ENCODE results near the gene VRK3.
A peak's percentile ranks its signal among the peaks of the same experiment; 100 is the strongest.

The VRK3 gene

DNA sequence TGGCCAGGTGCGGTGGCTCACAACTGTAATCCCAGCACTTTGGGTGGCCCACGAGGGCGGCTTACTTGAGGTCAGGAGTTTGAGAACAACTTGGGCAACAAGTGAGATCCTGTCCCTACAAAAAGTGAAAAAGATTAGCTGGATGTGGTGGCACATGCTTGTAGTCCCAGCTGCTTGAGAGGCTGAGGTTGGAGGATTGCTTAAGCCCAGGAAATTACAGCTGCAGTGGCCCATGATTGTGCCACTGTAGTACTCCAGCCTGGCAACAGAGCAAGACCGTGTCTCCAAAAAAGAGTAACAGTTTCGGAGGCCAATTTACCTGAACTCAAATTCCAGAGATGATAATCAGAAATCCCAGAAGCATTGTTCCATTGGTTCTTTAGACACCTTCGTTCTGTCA lies 5.1 kb upstream of the VRK3 start:
- no peak for DNase-seq

DNA sequence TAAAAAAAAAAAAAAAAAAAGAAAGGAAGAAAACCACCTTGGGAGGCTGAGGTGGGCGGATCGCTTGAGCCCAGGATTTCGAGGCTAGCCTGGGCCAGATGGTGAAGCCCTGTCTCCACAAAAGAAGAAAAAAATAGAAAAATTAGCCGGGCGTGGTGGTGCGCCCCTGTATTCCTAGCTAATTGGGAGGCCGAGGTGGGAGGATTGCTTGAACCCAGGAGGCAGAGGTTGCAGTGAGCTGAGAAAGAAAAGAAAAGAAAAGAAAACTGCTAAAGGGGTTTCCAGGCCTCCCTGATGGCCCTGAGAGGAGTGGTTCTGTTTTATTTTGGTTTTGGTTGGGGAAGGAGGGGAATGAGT lies 1.4 kb upstream of the VRK3 start:
- DNase-seq: no peak

DNA sequence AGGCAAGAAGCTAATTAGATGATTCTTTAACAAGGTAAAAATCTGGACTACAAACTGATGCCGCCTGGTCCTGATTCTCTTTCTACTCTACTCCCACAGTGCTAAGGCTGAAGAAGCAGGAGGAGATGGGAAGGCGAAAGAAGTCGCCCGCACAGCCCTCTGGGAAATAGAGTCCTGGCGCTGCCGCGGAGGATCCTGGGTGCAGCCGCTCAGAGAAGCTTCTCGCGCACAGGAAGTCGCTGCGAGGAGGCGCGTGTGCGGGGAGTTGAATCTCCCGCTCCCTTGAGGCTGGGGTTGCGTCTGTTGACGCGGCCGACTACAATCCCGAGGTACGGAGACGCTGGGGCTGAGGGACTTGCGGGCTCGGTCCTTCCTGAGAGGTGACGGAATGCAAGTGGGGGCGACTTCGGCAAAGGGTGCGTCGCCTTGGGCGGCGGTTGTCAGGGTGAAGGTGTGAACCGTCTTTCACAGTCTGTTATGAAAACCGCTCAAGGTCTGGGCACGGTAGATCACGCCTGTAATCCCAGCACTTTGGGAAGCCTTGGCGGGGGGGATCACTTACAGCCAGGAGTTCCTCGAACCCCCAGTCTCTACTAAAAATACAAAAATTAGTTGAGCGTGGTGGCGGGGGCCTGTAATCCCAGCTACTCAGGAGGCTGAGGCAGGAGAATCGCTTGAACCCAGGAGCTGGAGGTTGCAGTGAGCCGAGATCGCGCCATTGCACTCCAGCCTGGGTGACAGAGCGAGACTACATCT lies 800 bp upstream of the VRK3 start, which contains the start of gene ZNF473:
TSS of gene ZNF473 (plus strand) at position 212 of the 756 bp plus-strand sequence. CDS start 5,078 bp downstream, outside the sequence.
- DNase-seq: peak; percentile 61 to 100 (median 91)

DNA sequence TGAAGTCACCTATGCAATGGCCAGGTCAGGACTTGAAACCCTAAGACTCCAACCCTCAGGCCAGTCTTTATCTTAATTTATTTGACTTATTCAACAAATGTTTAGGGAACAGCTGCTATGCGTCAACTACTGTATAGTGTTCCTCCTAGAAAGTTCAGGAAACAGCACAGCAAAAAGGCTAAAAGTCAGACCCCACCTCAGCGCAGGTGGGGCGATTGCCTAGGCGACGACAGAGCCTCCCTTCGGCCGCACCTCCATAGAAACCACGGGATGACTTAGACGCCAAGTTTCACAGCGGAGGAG lies 502 bp downstream of the VRK3 start:
- no peak for DNase-seq

DNA sequence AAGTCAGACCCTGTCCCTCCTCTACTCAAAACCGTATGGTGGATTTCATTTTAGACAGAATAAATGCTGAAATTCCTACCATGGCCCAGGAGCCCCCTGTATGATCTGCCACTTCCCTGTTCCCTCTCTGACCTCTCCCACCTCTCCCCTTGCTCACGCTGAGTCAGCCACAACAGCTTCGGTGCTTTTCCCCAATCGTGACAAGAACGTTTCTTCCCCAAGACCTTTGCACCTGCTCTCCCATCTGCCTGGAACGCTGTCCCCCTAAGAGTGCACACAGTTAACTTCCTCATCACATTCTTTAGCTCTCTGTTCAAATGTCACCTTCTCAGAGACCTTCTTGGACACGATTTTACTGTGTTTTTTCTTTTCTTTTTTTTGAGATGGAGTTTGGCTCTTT lies 2.3 kb downstream of the VRK3 start:
- DNase-seq: no peak

DNA sequence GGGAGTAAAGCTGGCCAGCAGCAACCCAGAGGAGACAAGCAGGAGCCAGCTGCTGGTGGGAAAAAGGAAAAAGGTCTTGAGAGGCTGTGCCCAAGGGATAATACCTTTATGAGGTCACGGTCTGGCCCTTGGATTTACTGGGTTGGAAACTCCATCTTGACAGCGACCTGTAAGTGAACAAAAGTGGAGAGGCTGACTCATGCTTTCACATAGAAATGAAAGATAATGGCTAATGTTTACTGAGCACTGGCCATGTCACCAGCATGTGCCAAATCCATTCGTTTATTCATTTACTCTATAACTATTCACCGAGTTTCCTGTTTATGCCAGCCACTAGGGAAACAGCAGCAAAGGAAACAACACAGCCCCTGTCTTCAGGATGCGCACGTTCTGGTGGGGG lies 4.7 kb downstream of the VRK3 start:
- no peak for DNase-seq

DNA sequence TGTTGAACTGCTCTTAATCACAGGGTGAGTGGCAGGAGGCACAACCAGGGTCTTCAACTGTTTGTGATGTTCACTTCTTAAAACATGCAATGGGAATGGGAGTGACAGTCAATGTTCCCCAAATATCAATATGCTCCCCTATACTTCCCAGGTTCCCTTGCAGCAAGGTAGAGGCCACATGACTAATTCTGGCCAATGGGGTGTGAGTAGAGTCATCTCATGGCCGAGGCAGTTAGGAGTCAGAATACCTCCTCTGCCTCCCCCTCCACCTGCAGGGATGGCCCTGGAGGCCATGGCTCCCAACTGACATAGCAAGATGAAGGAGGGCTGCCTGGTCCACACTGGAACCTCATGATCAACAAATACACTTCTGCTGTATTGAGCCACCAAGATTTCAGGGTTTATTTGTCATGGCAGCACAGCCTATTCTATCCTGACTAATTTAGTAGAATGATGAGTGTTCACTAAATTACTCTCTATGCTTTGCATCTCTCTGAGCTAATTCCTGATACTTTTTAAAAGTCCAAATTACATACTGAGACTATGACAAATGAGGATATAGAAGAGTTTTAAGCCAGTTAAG lies 8.9 kb downstream of the VRK3 start:
- no peak for DNase-seq

DNA sequence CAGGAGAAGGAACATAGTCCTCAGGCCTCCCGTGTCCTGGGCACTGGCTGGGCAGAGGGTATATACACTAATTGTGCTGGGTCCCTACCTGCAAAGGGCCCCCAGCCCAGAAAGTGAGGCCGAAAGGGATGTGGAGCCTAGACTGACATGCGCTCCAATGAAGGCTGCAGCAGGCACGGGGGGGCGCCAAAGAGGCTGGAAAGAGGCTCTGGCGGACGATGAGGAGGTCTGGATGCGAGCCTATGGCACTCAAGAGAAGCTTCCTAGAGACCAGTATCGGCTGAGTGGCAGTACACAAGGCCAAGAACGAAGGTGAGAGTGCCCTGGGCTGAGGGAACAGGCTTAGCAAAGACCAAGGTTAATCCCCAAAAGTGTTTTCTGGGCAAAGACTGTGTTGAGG lies 16.6 kb downstream of the VRK3 start:
- DNase-seq: no peak

DNA sequence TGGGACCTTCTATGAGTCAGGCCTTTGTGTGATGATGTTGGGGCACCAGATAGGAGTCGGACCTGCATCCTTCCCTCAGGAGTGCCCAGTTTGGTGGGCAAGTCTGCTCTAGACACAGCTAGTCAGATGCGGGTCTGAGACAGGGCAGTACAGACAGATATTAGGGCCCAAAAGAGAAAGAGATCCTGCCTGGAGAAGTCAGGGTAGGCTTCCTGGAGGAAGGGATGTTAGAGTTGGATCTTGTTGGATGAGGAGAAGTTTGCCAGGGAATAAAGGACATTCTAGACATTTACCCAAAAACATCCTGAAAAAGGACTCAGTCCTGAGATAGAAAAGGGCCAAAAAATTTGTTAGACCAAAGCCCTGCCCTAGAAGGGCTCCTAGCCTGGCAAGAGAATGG lies 17.2 kb downstream of the VRK3 start:
- DNase-seq: no peak

DNA sequence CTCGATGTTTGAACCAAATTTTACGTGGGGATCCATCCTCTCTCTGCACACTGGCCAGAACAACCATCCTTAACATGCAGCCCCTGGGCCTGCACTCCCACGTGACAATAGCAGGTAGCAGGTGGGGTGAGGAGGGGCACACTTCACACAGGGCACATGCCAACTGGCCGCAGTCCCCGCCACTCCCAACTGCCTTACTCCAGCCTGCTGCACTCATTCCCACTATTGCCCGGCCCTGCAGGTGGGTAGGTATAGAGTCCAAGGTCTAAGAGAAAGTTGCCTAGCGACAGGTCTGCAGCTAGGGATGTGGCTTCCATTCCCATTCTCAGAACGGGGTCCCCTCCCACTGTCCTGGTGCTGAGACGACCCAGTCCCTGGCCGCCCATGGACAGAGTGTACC lies 18.0 kb downstream of the VRK3 start:
- no peak for DNase-seq

DNA sequence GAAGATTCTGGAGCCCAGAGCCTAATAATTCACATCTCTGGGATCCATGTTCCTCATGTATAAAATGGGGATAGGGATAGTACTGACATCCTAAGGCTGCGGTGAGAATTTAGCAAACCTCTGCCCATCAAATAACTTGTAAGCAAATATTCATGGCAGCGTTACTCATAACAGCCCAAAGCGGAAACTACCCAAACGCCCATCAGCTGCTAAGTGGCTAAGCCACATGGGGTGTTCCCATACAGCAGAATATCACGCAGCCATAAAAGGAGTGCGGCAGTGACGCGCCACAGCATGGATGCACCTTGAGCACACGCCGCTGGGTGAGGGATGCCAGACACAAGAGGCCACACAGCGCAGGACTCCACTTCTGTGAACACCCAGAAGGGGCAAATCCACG lies 19.7 kb downstream of the VRK3 start:
- no peak for DNase-seq

DNA sequence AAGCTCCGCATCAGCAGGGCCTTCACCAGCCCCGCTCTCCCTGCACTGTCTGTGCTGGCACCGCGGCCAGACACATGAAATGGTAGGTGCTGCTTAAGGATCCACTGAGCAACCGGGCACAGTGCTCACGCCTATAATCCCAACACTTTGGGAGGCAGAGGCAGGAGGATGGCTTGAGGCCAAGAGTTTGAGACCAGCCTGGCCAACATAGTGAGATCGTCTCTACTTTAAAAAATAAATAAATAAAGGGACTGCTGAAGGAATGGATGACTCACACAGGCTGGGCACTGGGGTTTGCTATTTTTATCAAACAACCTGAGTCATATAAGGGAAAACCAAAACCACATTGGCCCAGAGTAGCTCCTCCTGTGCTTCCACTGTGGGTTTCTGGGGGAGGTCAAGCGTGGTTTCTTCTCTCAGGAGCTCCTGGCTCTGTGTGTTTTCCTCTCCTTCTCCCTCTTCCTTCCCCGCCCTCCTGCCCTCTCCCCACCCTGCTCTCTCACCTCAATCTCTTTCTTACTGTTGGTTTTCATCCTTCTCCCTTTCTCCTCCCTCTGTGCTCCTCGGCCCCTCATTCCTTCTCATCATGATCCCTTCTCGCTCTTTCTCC lies 21.3 kb downstream of the VRK3 start:
- DNase-seq: peak in 2 of 51 donors; percentile 9 to 19

DNA sequence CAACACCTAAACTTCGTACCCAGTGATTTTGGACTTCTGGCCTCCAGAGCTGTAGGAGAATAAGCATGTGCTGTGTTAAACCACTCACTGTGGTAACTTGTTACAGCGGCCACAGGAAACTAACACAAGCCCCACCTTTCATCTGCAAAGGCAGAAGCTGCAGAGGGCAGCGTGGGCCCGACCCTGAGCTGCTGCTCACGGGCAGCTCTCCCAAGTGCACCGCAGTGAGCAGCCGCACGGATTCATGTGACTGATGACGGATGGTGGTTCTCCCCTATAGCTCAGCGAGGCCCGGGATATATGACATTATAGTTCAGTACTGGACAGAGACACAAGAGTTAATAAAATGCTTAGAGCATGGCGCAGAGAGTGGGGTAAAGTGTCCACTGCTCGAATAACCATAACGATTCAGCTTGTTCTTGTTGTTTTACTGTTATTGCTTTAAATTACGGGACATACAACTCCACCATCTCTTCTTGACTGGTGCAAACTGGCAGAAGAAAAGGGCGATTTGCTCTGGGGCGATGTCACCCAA lies 21.9 kb downstream of the VRK3 start:
- no peak for DNase-seq

DNA sequence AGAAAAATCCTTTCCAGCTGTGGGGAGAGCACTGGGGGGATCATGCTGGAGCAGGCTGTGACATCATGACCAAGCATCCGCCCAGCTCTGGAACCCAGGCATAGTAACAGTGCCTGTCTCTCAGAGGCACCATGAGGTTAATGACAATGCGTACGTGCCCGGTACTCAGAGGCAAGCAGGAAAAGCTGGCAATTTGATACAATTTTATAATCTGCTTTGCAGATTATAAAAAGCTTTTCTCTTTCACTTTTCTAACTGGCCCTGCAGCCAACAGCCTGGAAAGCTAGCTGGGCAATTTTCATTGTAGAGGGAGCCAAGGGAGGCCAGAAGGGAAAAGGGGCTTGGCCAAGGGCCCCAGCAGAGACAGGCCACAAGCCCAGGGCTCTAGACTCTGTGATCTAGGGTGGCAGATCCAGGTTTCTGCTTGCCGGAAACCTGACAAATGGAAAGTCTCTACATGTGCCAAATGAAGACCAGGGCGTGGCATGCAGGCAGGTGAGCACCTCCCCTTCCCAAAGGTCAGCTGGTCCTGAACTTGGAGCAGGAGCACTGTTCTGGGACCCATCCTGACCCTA lies 22.7 kb downstream of the VRK3 start:
- peak in 3 of 51 donors; percentile 7 to 14 (median 7) for DNase-seq

DNA sequence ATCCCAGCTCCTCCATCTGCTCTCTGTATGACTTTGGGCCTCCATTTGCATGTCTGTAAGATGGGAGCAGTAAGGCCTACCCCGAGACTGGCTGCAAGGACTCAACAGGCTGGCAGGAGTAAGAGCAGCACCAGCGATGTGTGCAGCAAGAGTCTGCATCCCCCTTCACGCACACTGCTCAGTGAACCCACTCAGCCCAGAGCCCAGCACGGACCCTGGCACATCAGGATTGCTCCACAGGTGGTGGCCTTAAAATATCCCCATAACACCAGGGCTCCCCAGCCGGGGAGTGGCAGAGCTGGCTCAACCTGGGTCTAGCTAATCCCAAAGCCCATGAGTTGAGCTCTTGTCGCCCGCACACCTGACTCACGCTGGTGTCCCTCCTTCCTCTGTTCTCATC lies 23.4 kb downstream of the VRK3 start:
- no peak for DNase-seq

DNA sequence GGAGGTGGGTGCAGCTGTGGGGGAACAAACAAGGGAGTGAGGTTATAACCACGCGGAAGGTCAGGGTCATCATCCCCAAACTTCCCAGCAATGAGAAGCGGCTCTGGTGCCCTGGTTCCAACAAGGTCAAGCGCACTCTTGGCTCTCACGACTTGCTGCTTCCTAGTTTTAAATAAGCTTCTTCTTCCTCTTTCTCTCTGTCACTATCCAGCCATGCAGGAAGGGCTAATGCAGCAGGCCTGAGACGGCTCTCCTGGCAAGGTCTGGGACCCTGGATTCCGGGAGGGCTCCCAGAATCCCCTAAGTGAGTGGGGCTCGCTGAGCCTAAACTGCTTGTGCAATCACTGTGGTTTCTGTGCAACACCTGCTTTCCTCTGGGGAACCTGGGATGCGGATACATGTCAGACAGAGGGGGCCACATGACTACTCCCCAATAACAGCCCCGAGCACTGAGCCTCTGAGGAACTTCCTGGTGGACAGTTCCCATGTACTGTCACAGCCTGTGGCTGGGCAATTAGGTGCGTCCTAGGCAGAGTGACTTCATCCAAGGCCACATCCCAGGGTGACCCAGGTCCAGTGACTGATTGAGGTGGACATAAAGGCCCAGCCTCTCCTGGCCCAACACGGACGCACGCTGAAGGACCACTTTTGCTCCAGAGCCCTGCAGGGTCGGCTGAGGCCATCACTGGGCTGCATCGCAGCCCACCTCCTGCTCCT lies 24.2 kb downstream of the VRK3 start:
- no peak for DNase-seq

DNA sequence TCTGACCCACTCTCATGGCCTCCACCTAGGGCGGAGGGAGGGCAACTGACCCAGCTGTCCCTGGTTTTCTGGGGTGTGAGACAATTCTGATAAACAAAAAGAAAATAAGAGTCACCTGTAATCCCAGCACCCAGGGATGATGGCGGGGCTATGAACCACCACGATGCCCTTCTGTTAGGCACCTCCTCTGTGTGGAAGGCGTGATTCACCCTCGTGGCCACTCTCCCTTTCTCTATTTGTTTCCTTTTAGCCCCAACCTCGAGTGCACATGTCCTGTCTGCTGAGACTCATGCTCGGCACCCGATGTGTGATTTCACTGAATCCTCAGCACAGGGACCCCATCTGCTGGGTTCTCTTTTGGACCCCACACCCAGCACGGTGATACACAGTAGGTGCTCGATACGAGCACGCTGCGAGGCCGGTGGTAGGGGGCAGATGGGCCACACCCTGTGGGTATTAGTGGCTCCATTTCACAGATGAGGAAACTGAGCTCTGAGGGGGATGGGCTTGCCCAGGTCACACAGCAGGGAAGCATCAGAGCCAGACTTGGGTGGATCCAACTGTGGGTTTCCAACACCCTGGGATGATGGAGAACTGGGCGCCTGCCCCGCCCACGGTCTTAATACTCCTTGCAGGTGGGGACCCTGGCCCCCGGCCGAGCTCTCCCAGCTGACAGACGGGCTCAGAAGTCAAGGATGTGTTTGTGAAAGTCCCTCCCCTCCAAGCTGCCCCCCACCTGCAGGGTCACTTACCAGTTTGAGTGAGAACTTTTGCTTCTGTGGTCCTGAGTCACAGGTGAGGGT lies 24.9 kb downstream of the VRK3 start:
- no peak for DNase-seq

DNA sequence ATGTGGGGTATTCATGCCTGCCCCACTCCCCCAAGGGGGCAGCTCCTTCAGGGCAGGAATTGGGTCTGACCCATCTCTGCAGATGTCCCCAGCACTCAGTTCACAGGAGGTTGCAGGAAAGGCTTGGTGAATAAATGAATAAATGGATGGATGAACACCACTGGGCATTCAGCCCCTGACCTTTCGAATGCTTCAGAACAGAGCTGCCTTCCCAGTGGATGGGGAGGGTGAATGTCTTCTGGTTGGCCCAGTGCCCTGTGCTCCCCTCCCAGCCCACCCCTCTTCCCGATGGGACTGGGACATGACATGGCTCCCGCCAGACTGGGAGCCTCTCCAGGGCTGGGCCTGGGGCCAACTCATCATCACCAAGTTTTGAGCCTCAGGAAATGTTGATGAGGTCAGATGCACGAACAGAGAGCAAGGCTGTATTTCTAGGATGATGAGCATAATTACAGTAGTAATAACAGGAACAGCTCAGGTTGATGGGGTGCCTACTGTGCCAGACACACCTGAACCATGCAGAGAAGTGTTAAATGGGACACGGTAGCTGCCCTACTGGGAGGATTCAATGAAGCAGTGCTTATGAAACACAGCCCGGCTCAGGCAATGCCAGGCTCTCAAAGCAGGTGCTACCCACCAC lies 25.7 kb downstream of the VRK3 start:
- peak in 10 of 51 donors; percentile 4 to 41 (median 12) for DNase-seq

DNA sequence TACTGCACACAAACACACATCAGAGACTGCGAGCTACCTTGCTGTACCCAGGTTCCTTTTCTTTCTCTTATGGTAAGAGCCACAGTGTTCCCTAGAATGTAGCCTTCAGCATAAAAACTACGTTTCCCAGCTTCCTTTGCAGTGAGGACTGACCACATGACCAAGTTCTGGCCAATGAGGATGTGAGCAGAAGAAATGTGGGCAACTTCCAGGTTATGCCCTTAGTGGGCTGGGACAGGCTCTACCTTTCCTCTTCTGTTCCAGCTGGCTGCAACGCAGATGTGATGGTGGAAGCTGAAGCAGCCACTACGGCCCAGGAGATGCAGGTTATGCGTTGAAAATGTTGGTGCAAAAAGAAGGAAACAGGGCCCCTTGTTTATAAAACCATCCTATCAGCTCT lies 27.5 kb downstream of the VRK3 start:
- peak in 1 of 51 donors; percentile 4 for DNase-seq

DNA sequence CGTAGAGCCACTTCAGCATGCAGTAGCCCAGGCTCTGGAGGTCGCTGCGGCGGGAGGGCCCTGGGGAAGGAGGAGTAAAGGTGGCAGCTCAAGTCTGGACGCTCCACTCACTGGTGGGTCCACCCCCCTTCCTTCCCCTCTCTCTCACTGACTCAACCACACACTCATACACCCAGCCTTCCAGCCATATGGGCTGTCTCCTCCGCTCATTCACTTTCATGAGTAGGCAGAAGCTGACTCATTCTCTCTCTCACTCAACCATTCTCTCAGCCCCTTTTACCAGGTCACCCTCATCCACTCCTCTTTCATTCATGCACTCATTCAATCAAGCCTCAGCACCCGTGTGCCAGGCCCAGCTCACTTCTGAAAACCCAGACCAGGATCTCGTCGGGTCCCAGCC lies 36.7 kb downstream of the VRK3 start:
- peak in 2 of 51 donors; percentile 24 to 57 for DNase-seq

DNA sequence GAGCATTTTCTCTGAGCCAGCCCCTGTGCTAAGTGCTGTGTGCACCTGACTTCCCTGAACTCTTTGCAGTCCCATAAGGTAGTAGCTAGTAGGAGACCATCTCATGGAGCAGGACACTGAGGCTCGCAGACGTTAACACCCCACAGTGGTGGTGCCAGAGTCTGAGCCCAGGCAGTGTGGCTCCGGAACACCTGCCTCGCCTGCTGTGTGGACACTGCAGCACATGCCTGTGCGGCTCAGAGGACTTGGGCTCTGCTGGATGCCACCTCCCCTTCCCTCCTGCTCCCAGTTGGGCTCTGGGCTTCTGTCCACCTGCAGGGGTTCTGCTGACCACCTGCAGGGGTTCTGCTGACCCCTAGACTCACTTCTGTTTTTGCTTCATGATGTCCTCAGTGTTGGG lies 37.2 kb downstream of the VRK3 start:
- DNase-seq: no peak

Measured in hypothalamus (tissue), 51 donors.